Calu3 (cell line): ENCODE results near the gene ZNF408. TPM values are rescaled to one million over a fixed set of nuclear protein-coding genes. Genes with fewer than 3 reads are reported as not detected.
"Not testable (repeated sequence)": the region's sequence is repeated elsewhere in the genome, so short reads cannot be mapped to it uniquely, and the experiment has no call there.

ENCODE experiments used
- BruUV-seq: library from RNA; stranded (reverse); fragments of 400-500 nt; replicated peaks from 2 replicates; lab custom pipeline; 2021; lab: Mats Ljungman, UMichigan
- CTCF ChIA-PET: fragments of 300-600 bp; sonication (Branson Sonifier 250); formaldehyde crosslinking; loops from one replicate; lab custom pipeline; 2022; ENCODE audit warnings: antibody characterized with exemption; lab: Charles Lee
- DNase-seq: peaks from one replicate; pipeline ENCODE4 v3.0.0; 2022
- H3K27ac Mint-ChIP-seq: one replicate; pipeline ENCODE4 v1.8.0; 2022; ENCODE audit warnings: mixed read lengths; ENCODE audit not compliant: unreplicated experiment
- H3K27me3 Mint-ChIP-seq: one replicate; pipeline ENCODE4 v1.8.0; 2022; ENCODE audit warnings: mixed read lengths; ENCODE audit not compliant: unreplicated experiment
- H3K36me3 Mint-ChIP-seq: one replicate; pipeline ENCODE4 v1.8.0; 2022; ENCODE audit warnings: mild to moderate bottlenecking, moderate library complexity, mixed read lengths; ENCODE audit not compliant: insufficient read depth, unreplicated experiment
- H3K4me1 Mint-ChIP-seq: one replicate; pipeline ENCODE4 v1.8.0; 2022; ENCODE audit warnings: mild to moderate bottlenecking, low read depth, mixed read lengths; ENCODE audit not compliant: unreplicated experiment
- H3K4me3 Mint-ChIP-seq: one replicate; pipeline ENCODE4 v1.8.0; 2022; ENCODE audit warnings: mild to moderate bottlenecking, low read depth, moderate library complexity, mixed read lengths; ENCODE audit not compliant: unreplicated experiment
- H3K9me3 Mint-ChIP-seq: one replicate; pipeline ENCODE4 v1.8.0; 2022; ENCODE audit warnings: low read depth, mixed read lengths; ENCODE audit not compliant: unreplicated experiment
- CTCF ChIP-seq: fragments of 200-600 bp; IDR thresholded peaks from one replicate; pipeline ENCODE4 v1.8.0; 2022; ENCODE audit warnings: antibody characterized with exemption; ENCODE audit not compliant: unreplicated experiment
- intact Hi-C: fragments of 100-400 bp; cut with micrococcal nuclease; formaldehyde crosslinking; loops from one replicate; pipeline ENCODE4 v1.10.0; 2022; ENCODE audit not compliant: unreplicated experiment
- total RNA-seq: library from RNA; stranded (reverse); gene quantifications from 2 replicates; pipeline ENCODE4 v1.2.3, GENCODE V29; 2022

Gene ZNF408
- total RNA-seq, 1 experiment from 2014 or later, result 15.5 TPM

- no TSS peak for BruUV-seq
Observed at GRCh38 chr11:46668480-46669085, 32.2 kb upstream of the ZNF408 start.

DNA sequence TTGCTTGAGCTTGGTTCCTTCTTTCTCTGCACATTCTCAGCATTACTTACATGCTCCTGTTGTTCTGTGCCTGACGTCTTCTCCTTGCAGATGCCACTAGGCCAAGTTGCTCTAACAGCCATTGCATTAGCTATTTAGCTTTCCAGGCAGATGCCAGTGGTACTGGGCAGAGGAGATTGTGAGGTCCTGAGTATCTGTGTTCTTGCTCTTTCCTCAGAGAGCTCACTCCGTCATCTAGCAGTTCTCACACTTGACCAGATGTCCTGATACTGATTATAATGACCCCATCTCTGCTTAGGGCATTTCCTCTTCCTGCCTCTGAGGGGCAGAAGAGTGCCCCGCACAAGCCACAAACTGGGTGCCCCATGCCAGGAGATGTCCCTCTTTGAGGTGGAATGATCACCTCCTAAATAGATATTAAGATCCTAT, 31.1 kb upstream of the ZNF408 start:
- Mint-ChIP-seq H3K9me3 (no peaks in the 10 kb centered on the region), H3K27me3 (no peaks in the 10 kb centered on the region), H3K4me3 (no peak overlapping the region), H3K27ac (no peak overlapping the region), H3K4me1 (no peaks in the 10 kb centered on the region), H3K36me3 (peaks cover 29% of the 10 kb centered on the region)
- BruUV-seq, result no TSS peak
- no peak for DNase-seq
- CTCF ChIA-PET, result no interaction called here
- no peak for TF ChIP-seq CTCF
- intact Hi-C loops, result no loop called here

More at GRCh38 chr11:46668480-46669085, 32.2 kb upstream of the ZNF408 start:
- Mint-ChIP-seq H3K4me1 (no peaks in the 10 kb centered on the region), H3K36me3 (peaks cover 35% of the 10 kb centered on the region), H3K9me3 (no peaks in the 10 kb centered on the region), H3K27ac (no peak overlapping the region), H3K4me3 (no peak overlapping the region), H3K27me3 (no peaks in the 10 kb centered on the region)
- no peak for TF ChIP-seq CTCF
- DNase-seq, result no peak
- intact Hi-C loops, result no loop called here
- CTCF ChIA-PET, result no interaction called here

DNA sequence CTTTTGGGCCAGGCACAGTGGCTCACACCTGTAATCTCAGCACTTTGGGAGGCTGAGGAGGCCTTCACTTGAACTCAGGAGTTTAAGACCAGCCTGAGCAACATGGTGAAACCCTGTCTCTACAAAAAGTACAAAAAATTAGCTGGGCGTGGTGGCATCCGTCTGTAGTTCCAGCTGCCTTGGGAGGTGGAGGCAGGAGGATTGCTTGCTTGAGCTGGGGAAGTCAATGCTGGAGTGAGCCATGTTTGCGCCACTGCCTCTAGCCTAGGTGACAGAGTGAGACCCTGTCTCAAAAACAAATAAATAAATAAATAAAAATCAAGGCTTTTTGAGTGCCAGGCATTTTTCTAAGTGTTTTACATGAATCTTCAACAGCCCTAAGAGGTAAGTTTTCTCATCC, 30.3 kb upstream of the ZNF408 start:
- CTCF ChIA-PET, H3K9me3 Mint-ChIP-seq, H3K4me3 Mint-ChIP-seq, H3K4me1 Mint-ChIP-seq, DNase-seq, H3K27me3 Mint-ChIP-seq, intact Hi-C loops, BruUV-seq, H3K27ac Mint-ChIP-seq: not testable (repeated sequence)
- H3K36me3 Mint-ChIP-seq, result peaks cover 31% of the 10 kb centered on the region

DNA sequence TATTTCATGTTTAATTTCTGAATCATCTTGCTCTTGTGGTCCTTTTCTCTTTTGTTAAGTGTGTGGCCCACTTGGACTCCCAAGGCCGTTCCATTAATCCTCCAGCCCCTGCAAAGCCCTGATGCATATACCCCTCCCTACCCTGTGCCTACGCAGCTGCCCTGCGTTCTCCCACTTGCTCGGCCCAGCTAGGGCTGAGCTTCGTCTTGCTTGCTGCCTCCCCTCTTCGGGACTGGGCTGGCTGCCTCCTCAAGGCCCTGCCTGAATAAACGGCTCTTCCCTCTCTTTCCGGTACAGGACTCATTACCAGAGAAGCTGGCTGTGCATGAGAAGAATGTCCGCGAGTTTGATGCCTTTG, 28.9 kb upstream of the ZNF408 start:
- DNase-seq, result no peak
- BruUV-seq, result no TSS peak
- H3K27ac Mint-ChIP-seq, result no peak overlapping the region
- H3K4me3 Mint-ChIP-seq, result no peak overlapping the region
- CTCF ChIA-PET, result no interaction called here
- no peak for TF ChIP-seq CTCF
- H3K36me3 Mint-ChIP-seq, result peaks cover 32% of the 10 kb centered on the region
- no peaks in the 10 kb centered on the region for H3K9me3 Mint-ChIP-seq
- no peaks in the 10 kb centered on the region for H3K4me1 Mint-ChIP-seq
- intact Hi-C loops, result no loop called here
- no peaks in the 10 kb centered on the region for H3K27me3 Mint-ChIP-seq

- Mint-ChIP-seq H3K4me3 (no peak overlapping the region), H3K27ac (no peak overlapping the region), H3K9me3 (no peaks in the 10 kb centered on the region), H3K27me3 (no peaks in the 10 kb centered on the region), H3K36me3 (peaks cover 34% of the 10 kb centered on the region), H3K4me1 (no peaks in the 10 kb centered on the region)
- DNase-seq, result no peak
- TF ChIP-seq CTCF, result no peak
- BruUV-seq, result TSS peak; percentile 17
- intact Hi-C loops, result no loop called here
- CTCF ChIA-PET, result no interaction called here
Observed at GRCh38 chr11:46672381-46672839, 28.4 kb upstream of the ZNF408 start.
